GM12873 (cell line): Measurements from ENCODE around the gene PLD3.

Experiments
- TF ChIP-seq, protein P1 (sequence below): IDR thresholded peaks from 2 replicates; pipeline ENCODE4 v1.5.1; 2012; ENCODE audit warnings: low read depth, mild to moderate bottlenecking, moderate library complexity, low read length, control low read depth; ENCODE audit not compliant: insufficient read depth; ENCODE audit errors: missing control alignments

PLD3 gene

DNA sequence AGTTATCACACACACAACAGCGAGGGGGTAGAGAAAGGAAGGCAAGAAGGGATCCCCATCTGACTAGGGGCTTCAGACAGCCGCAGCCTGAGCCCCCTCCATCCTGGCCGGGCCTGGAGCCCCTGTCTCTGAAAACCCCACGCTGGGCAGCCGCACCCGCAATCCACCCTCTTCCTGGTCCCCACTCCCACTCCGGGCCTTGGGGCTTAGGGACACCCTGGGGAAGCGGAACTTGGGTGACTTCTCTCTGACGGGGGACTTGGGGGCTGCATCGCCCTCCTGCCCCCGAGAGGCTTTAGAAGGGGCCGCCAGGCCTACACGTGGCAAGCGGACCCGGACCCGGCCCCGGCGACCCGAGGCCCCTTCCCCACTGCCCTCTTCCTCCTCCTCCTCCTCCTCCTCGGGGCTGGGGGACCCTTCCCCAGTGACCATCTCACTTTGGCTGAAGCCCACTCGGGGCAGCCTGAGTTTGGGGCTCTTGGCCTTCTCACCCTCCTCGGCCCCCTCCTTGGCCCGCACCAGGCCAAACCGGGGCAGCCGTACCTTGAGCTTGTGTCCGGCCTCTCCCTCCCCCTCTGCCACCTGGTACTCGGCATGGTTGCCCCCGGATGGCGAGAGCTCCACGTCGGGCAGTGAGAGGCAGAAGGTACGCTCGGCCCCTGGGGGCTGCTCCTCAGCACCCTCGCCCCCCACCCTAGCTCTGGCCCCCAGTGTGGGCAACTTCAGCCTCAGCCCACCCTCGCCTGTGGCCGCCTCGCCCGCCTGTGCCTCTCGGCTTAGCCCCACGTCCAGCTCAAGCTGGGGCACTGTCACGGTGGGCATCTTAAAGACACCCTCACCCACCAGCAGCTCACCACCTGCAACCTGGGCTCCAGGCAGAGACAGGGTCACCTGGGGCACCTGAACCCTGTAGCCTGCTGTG lies 45.7 kb downstream of the PLD3 start:
- TF ChIP-seq, protein P1, sequence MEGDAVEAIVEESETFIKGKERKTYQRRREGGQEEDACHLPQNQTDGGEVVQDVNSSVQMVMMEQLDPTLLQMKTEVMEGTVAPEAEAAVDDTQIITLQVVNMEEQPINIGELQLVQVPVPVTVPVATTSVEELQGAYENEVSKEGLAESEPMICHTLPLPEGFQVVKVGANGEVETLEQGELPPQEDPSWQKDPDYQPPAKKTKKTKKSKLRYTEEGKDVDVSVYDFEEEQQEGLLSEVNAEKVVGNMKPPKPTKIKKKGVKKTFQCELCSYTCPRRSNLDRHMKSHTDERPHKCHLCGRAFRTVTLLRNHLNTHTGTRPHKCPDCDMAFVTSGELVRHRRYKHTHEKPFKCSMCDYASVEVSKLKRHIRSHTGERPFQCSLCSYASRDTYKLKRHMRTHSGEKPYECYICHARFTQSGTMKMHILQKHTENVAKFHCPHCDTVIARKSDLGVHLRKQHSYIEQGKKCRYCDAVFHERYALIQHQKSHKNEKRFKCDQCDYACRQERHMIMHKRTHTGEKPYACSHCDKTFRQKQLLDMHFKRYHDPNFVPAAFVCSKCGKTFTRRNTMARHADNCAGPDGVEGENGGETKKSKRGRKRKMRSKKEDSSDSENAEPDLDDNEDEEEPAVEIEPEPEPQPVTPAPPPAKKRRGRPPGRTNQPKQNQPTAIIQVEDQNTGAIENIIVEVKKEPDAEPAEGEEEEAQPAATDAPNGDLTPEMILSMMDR: no peak

DNA sequence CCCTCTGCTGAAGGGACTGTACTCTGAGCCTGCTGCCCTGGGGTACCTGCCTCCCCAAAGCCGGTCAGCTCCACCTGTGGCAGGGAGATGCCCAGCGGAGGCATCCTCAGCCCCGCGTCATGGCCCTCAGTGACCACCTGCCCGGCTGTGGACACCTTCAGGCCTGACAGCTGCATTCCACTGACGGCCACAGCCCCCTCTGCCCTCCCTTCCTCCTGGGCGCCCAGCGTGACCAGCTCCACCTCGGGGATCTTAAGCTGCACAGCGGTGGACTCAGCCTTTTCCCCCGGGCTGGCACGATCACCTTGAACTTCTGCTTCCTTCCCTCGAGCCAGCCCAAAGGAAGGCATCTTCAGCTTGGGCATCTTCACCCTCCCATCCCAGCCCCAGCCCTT lies 46.3 kb downstream of the PLD3 start:
- TF ChIP-seq, protein P1: no peak

DNA sequence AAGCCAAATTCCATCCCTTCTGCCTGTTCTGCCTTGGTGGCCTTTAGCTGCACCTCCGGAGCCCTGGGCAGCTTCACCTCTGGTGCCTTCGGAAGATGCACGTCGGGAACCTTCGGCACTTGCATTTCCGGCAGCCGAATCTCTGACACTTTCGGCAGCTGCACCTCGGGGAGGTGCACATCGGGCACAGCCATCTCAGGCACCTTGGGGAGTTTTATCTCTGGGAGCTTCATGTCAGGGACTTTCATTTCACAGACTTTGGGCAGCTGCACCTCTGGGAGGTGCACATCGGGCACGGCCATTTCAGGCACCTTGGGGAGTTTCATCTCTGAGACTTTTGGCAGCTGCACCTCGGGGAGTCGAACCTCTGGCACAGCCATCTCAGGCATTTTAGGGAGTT lies 47.5 kb downstream of the PLD3 start:
- TF ChIP-seq, protein P1: no peak

DNA sequence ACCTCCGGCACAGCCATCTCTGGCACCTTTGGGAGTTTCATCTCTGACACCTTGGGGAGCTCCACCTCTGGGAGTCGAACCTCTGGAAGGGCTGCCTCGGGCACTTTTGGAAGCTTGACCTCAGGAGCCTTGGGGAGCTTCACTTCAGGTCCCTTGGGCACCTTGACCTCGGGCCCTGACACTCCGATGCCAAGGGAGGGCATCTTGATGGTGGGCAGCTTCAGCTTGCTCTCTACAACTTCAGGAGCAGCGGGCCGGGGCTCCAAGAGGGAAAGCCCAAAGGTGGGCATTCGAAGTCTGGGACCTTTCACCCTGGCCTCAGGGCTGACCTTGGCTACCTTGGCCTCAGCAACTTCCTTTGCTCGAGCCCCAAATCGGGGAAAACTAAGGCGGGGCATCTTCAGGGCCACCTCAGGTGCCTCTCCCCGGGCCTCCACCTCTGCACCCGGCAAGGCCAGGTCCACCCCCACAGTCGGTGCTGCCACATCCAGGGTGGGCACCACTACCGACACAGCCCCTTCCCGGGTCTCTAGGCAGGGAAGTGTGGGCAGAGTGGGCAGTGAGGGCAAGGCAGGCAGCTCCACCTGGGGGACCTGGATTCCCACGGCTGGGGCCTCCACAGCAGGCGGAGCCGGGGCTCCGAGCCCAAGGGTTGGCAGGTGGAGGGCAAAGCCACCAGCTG lies 48.5 kb downstream of the PLD3 start:
- TF ChIP-seq, protein P1: no peak

DNA sequence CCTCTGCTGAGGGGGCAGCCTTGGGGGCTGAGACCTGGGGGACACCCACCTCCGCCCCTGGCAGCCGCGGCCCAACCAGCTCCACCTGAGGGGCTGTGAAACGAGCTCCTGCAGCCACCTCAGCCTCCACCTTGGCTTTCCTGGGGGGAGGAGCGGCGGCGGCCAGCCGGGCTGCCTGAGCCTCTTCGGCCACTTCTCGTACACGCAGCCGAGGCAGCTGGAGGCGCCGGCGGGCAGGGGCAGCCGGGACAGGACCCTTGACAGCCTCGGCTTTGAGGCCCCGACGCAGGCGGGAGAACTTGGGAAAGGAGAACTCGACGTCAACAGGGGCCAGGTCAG lies 49.0 kb downstream of the PLD3 start:
- TF ChIP-seq, protein P1: no peak

DNA sequence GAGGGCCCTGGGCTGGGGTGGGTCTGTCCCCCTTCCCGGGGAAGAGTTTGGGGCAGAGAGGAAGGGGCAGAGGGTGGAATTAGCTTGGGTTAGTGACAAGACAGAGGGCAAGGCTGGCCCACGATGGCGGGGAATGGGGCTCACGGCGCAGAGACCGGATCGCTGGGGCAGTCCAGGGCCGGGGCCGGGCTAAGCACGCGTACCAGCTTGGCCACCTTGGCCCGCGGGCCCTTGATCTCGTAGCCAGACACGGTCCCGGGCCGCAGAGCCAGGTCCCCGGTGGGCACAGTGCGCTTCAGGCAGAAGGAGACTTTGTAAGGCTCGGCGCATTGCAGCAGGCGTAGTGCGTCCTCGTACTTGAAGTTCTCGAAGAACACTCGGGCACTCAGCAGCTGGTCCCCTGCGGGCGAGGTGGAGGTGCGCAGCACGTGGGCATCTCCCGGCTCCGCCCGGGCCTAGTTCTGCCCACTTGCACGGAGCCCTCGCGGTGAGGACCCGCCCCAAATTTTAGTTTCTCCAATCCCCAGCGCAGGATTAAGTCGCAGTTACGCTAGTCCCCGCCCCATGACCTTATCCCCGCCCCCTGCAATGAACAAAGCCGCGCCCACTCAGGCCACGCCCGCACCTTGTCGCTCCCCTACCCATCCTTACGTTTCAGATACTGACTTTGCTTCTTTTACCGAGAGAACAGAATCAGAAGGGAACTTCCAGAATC lies 50.1 kb downstream of the PLD3 start:
- TF ChIP-seq, protein P1: no peak

DNA sequence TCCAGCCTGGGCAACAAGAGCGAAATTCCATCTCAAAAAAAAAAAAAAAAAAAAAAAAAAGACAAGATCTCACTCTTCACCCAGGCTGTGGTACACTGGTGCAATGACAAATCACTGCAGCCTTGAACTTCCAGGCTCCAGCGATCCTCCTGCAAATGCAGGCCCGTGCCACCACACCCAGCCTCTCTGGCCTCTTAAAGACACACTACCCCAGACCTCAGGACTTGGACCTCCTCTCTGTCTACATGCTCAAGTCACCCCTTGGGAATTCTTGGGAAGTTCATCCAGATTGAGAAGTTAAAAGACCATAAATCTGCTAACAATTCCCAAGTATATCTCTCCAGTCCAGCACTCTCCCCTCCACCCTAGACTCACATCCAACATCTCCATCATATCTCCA lies 52.1 kb downstream of the PLD3 start:
- TF ChIP-seq, protein P1: no peak
